ENCODE measurements around the gene KLC4.
"Not testable (repeated sequence)": the region's sequence is repeated elsewhere in the genome, so short reads cannot be mapped to it uniquely, and the experiment has no call there.

The KLC4 gene

DNA sequence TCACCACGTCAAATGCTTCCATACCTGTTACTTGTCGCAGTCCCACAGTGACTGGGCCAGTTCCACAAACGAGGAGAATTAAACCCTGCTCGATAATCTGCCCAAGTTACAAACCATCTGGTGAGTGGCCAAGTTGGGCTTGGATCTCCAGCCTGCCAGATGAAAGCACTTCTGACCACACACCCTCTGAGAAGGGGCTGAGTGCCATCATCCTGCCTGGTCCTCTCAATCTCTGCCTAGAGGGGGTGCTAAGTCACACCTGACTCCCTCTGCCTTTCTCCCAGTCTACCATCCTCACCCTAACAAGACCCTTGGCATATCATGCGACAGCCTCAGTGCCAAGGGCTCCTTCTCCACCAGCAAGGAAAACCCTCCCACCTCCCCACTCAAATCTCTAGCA is 22.2 kb upstream of the KLC4 start:
- no peak for DNase-seq

DNA sequence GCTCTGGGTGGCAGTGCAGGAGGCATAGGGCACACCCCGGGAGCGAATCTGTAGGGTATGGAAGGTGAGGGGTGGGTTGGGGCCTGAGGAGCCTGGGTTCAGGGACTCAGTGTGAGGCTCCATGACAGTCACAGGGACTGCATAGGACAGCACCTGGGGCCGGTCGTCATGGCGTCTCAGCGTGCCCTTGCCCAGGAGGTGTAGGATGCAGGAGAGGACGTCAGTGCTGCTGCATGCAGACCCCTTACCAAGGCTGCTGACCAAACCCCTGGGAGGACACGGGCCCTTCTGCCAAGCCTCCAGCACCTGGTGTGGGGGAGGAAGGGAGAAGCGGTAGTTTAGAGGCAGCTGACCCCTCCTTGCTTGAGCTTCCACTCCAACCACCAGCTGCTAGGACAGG is 21.7 kb upstream of the KLC4 start:
- no peak for DNase-seq

DNA sequence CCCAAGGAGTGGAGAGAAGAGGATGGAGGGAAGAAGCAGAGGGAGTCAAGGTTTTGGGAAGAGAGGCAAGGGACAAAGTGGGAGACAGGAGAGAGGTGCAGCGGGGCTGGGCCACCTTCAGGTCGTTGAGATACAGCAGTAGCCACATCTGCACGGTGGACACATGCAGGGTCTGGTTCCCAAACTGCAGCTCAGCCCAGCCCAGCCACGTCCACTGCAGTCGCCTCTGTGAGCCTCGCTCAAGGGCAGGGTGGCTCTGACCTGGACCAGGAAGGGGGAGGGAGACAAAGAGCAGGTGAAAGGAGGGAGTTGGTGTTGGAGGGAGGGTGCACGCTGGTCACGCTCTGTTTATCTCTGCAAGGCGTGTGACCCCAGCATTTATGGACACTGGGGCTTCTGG is 20.7 kb upstream of the KLC4 start:
- no peak for DNase-seq

DNA sequence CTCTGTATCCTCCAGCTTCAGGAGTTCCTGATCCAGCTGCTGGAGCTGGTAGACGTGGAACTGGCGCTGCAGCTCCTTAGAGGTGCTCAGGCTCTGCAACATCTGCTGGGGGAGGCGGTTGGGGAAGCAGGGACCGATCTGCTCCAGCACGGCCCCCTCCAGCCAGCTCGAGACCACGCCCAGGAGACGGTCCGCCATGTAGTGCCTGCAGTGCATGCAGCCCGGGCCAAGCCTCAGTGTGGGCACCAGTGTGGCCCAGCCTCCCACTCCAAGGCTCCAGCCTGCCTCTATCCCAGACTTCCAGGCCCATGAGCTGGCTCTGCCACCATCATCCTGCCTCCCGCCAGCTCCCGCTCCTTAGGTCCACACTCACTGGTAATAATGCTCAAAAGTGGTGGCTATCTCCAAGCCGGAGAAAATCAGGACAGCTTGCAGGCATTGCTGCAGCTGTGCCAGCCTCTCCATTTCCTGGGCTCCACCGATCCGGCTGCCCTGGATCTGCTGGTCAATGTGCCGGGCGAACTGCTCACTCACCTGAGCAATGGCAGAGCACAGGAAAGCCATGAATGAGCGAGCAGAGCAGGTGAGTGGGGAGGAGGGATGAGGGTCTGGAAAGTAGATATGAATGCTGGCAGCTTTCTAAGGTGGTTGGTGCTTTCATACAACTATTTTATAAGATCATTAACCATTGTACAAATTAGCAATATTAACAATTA is 18.7 kb upstream of the KLC4 start:
- DNase-seq: no peak

DNA sequence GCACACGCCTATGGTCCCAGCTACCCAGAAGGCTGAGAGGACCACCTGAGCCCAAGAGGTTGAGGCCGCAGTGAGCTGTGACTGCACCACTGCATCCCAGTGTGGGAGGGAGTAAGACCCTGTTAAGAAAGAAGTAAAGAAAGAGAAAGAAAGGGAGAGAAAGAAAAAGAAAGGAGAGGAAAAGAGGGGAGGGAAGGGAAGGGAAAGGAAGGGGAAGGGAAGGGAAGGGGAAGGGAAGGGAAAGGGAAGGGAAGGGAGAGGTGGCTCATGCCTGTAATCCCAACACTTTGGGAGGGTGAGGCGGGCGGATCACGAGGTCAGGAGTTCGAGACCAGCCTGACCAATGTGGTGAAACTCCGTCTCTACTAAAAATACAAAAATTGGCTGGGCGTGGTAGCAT is 18.0 kb upstream of the KLC4 start:
- not testable (repeated sequence) for DNase-seq

DNA sequence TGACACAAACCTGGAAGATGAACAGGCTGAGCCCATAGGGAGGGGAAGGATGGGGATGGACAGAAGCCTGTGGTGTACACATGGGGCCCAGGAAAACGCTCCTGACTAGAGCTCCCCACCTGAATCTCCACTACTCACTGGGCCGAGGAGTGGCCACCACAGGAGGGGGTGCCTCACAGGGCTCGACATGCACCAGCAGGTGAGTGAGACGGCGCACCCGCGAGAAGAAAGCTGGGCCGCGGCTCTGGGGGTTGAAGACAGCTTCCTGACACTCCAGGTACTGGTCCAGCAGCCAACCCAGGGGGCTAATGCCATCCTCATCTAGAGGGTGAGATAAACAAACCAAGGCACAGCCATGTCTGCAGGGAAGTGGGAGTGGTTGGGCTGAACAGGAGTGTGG is 16.1 kb upstream of the KLC4 start:
- no peak for DNase-seq

DNA sequence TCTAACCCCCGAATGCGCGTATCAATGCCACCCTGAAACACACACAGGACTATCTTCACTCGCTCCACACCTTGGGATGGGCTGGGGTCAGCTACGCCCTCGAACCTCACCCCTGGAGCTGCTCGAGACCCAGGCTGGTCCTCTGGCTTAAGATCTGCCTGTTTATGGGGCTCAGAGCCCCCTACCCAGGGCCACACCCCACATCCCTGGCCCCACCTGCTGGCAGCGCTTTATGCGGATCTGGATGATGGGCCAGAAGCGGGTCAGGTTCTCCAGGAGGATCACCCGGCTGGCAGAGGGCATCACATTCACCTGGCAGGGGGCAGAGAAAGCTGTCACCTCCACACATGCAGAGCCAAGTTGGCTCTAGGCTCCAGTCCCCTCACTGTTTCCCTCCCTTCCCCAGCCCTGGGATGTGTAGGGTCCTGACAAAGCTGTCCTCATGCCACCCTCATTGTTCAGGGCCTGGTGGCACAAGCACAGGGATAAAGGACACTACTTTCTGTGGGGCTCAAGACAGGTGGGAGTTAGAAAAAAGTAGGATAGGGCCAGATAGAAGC is 14.0 kb upstream of the KLC4 start:
- DNase-seq: no peak

DNA sequence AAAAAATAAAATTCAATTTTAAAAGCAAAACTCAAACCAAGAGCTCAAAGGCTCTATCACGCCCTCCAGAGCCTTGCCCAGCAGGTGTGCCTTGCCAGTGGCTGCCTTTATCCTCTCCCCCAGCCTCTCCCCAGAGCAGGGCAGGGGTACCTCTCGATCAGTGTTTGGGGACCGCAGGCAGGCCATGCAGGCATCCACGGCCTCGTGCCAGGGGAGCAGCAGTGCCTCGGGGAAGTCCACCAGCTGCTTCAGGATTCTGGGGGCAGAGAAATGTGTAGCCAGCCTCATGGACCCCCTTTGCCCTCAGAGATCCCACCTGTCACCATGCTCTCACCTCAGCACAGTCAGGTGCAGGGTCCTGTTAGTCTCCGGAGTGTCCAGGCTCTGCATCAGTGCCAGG is 11.4 kb upstream of the KLC4 start:
- DNase-seq: no peak

DNA sequence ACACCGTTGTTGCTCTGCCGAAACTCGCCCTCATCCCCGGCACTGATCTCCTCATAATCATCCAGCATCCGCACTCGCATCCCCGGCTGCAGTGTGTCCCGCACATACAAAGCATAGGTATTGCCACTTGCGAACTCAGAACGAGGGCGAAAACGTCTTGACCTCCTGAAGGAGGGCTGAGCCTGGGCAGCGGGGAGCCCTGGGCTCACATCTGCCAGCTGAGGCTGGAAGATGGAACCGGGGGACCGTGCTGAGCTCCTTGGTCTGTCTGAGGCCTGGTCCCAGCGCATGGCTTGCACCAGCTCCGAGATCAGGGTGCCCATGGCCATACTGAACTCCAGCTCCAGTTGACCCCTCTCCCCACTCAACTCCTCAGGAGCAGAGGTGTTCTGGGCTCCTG is 8.4 kb upstream of the KLC4 start:
- no peak for DNase-seq

DNA sequence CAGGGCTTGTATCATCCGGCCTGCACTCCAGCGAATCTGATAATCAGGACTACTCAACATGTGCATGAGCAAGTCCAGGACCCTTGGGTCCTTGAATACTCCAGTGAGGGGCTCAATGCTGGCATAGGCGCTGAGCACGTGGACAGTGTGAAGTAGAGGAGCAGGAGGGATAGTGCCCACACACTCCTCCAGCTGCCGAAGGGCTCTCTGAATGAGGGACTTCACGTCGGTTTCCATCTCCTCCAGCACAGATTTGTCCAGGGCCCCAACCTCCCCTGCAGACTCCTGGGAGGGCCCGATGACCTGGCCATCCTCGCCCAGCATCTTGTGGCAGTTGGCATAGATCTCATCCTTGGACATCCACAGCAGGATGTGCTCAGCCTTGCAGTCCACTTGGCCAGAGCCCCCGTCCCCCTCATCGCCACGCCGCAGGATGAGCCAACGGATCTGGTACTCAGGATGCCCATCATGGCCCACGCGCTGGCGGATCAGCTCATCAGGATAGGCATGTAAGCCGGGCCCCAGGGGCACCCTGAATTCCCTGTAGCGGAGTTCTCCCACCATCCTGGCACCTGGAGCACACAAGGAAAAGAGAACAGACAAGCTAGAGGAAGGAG is 7.1 kb upstream of the KLC4 start:
- no peak for DNase-seq

DNA sequence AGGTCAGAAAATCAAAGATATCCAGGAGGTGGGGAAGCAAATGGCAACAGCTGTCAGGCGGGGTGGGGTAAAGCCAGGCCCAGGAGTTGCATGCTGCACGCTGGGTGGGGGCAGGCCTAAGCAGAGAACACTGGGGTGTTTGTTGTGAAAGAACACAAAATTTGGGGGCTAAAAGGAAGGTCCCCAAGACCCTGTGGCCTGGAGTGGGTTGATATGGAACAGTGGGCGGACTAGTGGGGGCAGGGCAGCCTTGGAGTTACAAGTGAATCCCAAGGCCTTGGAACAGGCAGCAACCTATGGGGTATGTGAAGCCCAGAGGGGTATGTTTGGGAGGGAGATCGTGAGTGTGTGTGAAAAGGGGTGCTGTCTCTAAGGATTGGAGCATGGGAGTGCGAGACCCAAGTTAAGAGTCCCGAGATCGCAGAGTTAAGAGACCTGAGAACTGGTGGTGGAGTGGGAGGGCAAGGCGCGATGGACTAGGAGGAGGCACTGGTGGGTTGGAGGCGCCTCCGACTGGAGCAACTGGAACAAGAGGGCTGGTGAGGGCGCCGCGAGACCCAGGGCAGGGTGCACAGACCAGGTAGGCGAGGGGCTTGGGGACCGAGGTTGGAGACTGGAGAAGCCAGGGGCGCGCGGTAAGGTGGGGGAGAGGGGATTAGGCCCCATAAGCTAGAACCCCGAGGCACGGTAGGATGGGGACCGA is 6.4 kb upstream of the KLC4 start:
- DNase-seq: peak; percentile 69

DNA sequence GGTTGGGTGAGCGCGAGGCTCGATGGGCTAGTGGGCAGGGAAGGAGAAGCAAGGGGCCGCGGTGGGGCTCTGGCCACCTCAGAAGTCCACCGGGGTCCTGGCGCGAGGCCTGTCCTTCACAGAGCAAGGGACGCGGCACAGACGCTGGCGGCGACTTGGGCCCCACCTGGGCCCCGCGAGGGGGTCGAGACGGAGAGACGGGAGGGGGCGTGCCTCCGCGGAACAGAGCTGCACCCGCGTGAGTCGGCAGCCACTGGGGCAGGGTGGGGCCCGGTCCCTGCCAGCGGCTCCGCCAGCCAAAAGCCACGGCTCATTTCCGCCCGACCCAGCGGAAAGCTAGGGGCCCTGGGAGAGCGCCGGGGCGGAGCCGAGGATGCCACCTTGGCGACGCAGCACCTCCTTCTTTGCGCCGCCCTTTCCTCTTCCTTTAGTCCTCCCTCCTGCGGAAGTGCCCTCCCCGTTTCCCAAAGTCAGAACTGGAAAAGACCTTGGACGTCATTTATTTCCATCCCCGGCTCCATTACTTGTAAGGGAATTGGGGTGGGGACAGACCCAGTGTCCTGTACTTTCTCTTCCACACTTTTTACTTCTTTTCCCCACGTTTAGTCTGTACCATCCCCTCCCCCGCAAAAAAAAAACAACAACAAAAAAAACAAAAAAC is 5.8 kb upstream of the KLC4 start, which contains the start of gene CUL7:
CUL7 (minus strand) TSS at position 307 of the 661 bp plus-strand sequence. CDS start 1,063 bp downstream, outside the sequence.
- DNase-seq: peak; percentile 96

DNA sequence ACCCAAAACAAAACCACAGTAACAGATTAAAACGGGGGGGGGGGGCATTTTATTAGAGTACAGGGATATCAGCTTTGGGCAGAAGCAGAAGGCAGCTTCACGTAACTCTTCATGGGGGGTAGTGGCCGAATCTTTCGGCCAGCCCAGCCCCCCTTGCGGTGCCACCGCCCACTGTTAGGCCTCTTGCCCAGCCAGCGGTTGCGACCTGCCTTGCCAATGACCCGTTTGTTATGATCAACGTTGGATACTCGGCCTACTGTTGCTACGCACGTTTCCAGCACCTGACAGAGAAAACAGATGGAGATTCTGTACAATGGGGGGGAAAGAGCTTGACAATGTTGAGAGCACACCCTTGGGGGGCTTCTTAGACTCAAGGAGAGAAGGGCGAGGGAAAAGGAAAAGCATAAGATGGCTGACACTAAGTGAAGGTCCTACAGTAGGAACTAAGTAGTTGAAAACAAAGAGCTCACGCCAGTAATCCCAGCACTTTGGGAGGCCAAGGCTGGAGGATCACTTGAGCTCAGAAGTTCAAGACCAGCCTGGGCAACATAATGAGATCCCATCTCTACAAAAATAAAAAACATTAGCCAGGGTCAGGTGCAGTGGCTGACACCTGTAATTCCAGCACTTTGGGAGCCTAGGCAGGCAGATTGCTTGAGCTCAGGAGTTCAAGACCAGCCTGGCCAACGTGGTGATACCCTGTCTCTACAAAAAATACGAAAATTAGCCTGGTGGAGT is 5.1 kb upstream of the KLC4 start:
- DNase-seq: no peak

DNA sequence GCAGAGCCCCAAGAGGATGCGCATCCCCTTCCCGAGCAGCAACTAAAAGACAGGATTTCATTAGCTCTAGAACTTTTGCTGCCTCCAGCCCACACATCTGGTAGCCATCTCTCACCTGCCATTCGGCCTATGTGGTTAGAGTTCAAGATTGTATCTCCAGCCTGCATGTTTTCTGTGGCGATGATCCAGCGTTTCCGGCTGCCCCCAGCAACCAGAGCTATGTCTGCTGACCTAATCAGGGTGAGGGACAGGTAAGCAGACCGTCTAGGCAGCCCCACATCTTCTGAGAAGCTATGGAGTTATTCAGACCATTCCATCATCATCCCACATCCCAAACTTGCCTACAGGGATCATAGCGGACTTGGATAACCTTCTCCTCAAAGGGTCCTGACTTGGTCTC is 3.5 kb upstream of the KLC4 start:
- peak; percentile 77 for DNase-seq

DNA sequence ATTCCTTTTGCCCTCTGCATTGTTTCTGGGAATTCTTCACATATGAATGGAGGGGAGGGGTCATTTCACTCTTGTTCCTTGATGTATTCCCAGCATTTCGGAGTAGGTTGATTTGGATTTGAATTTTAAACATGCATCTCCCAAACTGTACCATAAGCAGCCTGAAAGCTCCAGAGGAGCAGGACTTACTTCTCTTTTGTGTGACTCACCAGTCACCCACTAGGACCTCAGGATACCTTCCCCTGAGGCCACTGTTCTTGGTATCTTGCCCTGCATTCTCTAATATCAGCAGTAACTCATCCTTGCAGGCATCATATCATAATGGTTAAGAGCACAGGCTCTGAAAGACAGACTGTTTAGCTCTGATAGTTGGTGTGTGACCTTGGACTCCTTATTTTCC is 900 bp upstream of the KLC4 start:
- no peak for DNase-seq

DNA sequence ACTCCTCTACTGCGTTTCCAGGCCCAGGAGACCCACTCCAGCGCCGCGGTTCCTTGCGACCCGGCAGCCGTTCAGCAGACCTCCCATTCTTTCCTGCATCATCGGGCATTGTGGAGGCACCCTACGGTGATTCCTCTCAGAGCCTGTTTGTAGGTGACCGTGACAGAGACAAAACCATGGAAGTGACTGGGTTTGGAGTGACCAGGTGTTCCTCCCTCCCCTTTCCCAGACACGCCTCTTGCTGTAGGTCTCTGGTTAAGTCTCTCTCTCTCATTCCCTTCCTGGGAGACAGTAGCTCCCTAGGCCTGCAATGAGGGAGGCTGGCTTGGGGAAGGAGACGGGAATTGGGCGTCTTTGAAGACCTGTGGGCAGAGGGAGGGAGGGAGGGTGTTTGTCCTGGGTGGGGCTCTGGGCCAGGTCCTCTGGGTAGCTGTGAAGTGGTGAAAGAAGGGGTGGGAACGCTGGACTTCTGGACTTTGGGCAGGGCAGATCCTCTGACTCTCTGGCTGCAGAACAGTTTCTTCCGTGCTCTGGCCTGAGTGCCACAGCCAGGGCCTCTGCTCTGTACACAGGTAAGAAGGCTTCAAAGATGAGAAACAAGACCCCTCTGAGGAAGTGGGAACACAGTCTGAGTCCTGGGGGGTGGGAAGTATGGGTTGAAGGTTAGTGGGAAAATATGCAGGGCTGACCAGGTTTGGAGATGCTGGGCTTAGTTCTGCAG is 763 bp downstream of the KLC4 start:
- DNase-seq: no peak

DNA sequence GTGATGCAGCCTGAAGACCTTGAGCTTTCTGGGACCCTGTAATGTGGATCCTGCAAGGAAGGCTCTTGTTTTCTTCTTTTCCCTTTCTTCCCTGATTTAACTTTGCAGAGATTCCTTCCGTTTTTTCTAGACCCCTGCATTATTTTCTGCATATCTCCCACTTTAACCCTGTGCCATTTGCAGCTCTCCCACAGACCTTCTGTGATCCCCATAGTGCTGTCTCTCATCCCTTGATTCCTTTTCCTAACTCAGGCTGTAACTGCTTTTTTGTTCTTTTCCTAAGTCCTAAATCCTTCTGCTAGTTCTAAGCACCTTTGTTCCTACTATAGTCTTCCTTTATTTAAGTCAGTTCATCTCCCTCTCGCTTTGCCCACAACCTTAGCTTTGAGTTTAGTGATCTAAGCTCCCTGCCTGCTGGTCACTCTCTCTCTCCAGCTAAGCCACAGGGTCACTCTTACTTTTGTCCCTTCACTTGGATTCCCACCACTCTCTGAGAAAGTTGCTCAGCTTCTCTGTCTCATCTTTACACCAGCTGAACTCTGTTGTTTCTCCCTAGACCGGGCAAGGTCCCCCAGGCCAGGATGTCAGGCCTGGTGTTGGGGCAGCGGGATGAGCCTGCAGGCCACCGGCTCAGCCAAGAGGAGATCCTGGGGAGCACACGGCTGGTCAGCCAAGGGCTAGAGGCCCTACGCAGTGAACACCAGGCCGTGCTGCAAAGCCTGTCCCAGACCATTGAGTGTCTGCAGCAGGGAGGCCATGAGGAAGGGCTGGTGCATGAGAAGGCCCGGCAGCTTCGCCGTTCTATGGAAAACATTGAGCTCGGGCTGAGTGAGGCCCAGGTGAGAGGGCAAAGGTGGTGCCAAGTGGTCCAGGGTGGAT is 1.6 kb downstream of the KLC4 start:
- DNase-seq: no peak

DNA sequence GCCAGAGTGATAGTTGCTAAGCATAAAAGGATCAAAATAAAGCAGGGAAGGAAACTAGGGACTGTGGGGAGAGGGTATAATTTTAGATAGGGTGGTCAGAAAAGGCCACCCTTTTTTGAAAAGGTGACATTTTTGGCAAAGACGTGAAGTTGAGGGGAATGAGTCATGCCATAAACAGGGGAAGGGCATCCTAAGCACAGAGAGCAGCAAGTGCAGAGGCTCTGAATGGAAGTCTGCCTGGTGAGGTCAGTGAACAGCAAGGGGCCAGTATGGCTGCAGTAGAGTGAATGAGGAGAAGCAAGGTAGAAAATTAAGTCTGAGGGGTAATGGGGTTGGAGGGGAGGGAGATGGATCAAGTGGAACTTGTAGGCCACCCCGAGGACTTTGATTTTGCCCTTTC is 2.4 kb downstream of the KLC4 start:
- DNase-seq: no peak

DNA sequence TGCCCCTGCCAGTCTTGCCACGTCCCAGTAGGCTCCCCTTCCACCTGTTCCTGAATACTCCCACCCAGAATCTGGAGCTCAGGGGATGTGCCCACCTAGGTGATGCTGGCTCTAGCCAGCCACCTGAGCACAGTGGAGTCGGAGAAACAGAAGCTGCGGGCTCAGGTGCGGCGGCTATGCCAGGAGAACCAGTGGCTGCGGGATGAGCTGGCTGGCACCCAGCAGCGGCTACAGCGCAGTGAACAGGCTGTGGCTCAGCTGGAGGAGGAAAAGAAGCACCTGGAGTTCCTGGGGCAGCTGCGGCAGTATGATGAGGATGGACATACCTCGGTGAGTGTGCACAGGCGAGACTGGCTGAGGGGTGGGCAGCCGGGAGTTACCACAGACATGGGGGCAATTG is 3.4 kb downstream of the KLC4 start:
- DNase-seq: no peak

DNA sequence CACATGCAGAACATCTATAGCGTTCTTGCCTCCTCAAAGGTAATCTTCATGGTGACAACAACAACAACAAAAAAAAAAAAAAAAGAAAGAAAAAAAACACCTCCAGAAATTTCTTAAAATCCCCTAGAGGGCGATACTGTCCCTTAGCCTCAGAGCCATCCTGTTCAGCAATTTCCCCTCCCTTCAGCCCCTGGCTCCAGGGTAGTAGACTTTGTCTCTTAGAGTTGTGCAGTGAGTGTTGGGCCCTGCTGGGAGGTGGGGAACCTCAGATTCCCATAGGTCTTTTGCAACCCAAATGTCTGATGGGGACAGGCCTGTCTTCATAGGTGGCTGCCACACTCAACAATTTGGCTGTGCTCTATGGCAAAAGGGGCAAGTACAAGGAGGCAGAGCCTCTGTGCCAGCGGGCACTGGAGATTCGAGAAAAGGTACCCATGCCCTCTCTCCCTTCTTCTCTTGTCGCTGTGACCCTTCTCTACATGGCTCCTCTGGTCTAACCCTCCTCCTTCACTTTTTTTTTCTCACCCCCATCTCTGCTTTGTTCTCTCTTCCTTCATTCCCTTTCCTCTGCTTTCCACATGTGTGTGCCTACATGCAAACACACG is 10.7 kb downstream of the KLC4 start:
- peak; percentile 68 for DNase-seq

Data from islet precursor cell (in vitro differentiated cells).